ENCODE data around the gene PSMB5. TPM values are rescaled to one million over a fixed set of nuclear protein-coding genes. Genes with fewer than 3 reads are reported as not detected.

The PSMB5 gene
- total and polyA plus RNA-seq, 2 of the 13 experiments (the other 11 are each of a cell fraction or from before 2014, with no cell fraction given), result 705 to 871 TPM

DNA sequence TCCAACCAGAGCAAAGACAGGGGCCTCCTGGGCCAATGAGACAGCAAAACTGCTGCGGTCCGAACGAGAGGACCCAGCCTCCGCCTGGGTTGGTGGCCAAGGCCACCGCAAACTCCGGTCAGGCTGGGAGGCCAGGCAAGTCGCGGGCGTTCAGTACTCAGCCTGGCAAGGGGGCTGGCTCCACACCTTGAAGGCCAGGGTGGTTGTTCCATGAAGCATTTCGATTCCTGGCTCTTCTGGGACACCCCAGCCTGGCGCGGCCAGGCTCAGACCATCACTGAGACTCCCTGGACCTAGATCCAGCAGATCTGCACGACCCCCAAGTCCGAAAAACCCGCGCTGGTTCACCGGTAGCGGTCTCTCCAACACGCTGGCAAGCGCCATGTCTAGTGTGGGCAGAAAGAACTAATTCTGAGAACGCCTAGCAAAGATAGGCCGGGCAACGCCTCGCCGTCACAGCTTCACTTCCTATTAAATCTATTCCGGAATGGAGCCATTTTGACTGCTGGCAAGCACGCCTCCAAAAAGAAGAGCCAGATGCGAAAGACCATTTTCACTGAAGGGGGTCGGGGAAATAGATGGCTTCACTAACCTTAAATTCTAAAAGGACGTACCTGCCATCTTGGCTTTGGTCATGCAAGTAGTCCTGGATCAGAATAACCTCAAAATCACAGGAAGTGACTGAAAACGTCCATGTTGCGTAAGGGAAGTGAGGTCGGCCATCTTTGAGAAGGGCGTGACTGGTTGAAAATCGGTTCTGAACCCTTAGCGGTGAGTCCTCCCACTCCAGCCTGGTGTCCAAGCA lies at the start of gene PSMB5 (continued):
- TF ChIP-seq, protein P1, sequence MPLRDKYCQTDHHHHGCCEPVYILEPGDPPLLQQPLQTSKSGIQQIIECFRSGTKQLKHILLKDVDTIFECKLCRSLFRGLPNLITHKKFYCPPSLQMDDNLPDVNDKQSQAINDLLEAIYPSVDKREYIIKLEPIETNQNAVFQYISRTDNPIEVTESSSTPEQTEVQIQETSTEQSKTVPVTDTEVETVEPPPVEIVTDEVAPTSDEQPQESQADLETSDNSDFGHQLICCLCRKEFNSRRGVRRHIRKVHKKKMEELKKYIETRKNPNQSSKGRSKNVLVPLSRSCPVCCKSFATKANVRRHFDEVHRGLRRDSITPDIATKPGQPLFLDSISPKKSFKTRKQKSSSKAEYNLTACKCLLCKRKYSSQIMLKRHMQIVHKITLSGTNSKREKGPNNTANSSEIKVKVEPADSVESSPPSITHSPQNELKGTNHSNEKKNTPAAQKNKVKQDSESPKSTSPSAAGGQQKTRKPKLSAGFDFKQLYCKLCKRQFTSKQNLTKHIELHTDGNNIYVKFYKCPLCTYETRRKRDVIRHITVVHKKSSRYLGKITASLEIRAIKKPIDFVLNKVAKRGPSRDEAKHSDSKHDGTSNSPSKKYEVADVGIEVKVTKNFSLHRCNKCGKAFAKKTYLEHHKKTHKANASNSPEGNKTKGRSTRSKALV (CRISPR knock-in tag; IDR thresholded peaks at IDR 0.05), result peak; percentile 79
- TF ChIP-seq SMC3 (IDR thresholded peaks at IDR 0.05; ENCODE audit: low read length) (peak; percentile 28; the same call in 1 of the 2 replicates), RXRA (CRISPR knock-in tag; IDR thresholded peaks at IDR 0.05) (peak; percentile 82), NFIC (IDR thresholded peaks at IDR 0.05; ENCODE audit: low read length) (0 out of 2 replicates have a peak, but pooled peaks have one; percentile 67), ZNF3 (CRISPR knock-in tag; IDR thresholded peaks at IDR 0.05) (no peak; the same call in none of the 2 replicates), SNAPC4 (CRISPR knock-in tag; IDR thresholded peaks at IDR 0.05) (peak; percentile 97), ZSCAN9 (CRISPR knock-in tag; IDR thresholded peaks at IDR 0.05; ENCODE audit: borderline replicate concordance) (peak; percentile 32), TEAD2 (CRISPR knock-in tag; IDR thresholded peaks at IDR 0.05) (no peak), FOXO4 (CRISPR knock-in tag; conservative IDR thresholded peaks at IDR 0.05) (no peak), CBX1 (IDR thresholded peaks at IDR 0.05; ENCODE audit: low read depth) (peak; percentile 20), SRSF9 (IDR thresholded peaks at IDR 0.05; ENCODE audit: borderline replicate concordance, insufficient read depth, low read depth, low read length, poor library complexity, severe bottlenecking) (no peak), GTF2F1 (IDR thresholded peaks at IDR 0.05; ENCODE audit: low read length) (peak; percentile 91), LRRFIP1 (CRISPR knock-in tag; conservative IDR thresholded peaks at IDR 0.05) (0 out of 2 replicates have a peak, but pooled peaks have one; percentile 67)
- TF ChIP-seq, protein P2, sequence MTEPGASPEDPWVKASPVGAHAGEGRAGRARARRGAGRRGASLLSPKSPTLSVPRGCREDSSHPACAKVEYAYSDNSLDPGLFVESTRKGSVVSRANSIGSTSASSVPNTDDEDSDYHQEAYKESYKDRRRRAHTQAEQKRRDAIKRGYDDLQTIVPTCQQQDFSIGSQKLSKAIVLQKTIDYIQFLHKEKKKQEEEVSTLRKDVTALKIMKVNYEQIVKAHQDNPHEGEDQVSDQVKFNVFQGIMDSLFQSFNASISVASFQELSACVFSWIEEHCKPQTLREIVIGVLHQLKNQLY (CRISPR knock-in tag; IDR thresholded peaks at IDR 0.05), result no peak
- TF ChIP-seq, protein P3, sequence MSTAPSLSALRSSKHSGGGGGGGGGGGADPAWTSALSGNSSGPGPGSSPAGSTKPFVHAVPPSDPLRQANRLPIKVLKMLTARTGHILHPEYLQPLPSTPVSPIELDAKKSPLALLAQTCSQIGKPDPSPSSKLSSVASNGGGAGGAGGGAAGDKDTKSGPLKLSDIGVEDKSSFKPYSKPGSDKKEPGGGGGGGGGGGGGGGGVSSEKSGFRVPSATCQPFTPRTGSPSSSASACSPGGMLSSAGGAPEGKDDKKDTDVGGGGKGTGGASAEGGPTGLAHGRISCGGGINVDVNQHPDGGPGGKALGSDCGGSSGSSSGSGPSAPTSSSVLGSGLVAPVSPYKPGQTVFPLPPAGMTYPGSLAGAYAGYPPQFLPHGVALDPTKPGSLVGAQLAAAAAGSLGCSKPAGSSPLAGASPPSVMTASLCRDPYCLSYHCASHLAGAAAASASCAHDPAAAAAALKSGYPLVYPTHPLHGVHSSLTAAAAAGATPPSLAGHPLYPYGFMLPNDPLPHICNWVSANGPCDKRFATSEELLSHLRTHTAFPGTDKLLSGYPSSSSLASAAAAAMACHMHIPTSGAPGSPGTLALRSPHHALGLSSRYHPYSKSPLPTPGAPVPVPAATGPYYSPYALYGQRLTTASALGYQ (CRISPR knock-in tag; IDR thresholded peaks at IDR 0.05), result 0 out of 2 replicates have a peak, but pooled peaks have one; percentile 58
